HepG2 (cell line): ENCODE measurements around the gene DBNDD1. TPM values are rescaled to one million over a fixed set of nuclear protein-coding genes. Genes with fewer than 3 reads are reported as not detected.

Source experiments
- ARID2 ChIP-seq: sonication (generic); formaldehyde crosslinking; IDR thresholded peaks from 2 replicates; pipeline ENCODE4 v1.8.1; 2022; ENCODE audit warnings: mild to moderate bottlenecking, missing genetic modification reagents, borderline replicate concordance
- FLYWCH1 ChIP-seq: sonication (generic); formaldehyde crosslinking; IDR thresholded peaks from 2 replicates; pipeline ENCODE4 v1.8.1; 2023; ENCODE audit warnings: mild to moderate bottlenecking, missing genetic modification reagents
- FOXA3 ChIP-seq: IDR thresholded peaks from 2 replicates; pipeline ENCODE4 v1.6.1; 2016; ENCODE audit warnings: missing genetic modification reagents, missing compliant biosample characterization
- FOXK2 ChIP-seq: fragments of 450-650 bp; IDR thresholded peaks from 2 replicates; pipeline ENCODE4 v1.6.1; 2016
- HMG20A ChIP-seq: IDR thresholded peaks from 2 replicates; pipeline ENCODE4 v1.6.1; 2016; ENCODE audit warnings: borderline replicate concordance
- KDM4B ChIP-seq: sonication (generic); formaldehyde crosslinking; IDR thresholded peaks from 2 replicates; pipeline ENCODE4 v1.4.0; 2020; ENCODE audit warnings: missing genetic modification reagents
- NR1H2 ChIP-seq: sonication (generic); formaldehyde crosslinking; IDR thresholded peaks from 2 replicates; pipeline ENCODE4 v1.8.1; 2022; ENCODE audit warnings: low read depth, missing genetic modification reagents, borderline replicate concordance
- NR2C2 ChIP-seq: sonication (generic); formaldehyde crosslinking; IDR thresholded peaks from 2 replicates; pipeline ENCODE4 v1.4.0; 2020; ENCODE audit warnings: missing genetic modification reagents, mild to moderate bottlenecking, moderate library complexity, borderline replicate concordance
- NRL ChIP-seq: sonication (generic); formaldehyde crosslinking; IDR thresholded peaks from 2 replicates; pipeline ENCODE4 v1.5.0; 2020; ENCODE audit warnings: missing genetic modification reagents, mild to moderate bottlenecking, moderate library complexity, borderline replicate concordance
- PTBP1 ChIP-seq: fragments of 200-400 bp; formaldehyde crosslinking; IDR thresholded peaks from 2 replicates; pipeline ENCODE4 v1.6.1; 2018; ENCODE audit warnings: low read length, low read depth; ENCODE audit not compliant: poor library complexity, severe bottlenecking
- SNAI1 ChIP-seq: sonication (generic); formaldehyde crosslinking; IDR thresholded peaks from 2 replicates; pipeline ENCODE4 v1.5.0; 2020; ENCODE audit warnings: mild to moderate bottlenecking, missing genetic modification reagents, borderline replicate concordance
- TEAD2 ChIP-seq: sonication (generic); formaldehyde crosslinking; IDR thresholded peaks from 2 replicates; pipeline ENCODE4 v1.9.0; 2021; ENCODE audit warnings: missing genetic modification reagents
- ZNF101 ChIP-seq: sonication (generic); formaldehyde crosslinking; IDR thresholded peaks from 2 replicates; pipeline ENCODE4 v1.4.0; 2020; ENCODE audit warnings: mild to moderate bottlenecking, low read depth, missing genetic modification reagents, borderline replicate concordance
- ZNF343 ChIP-seq: sonication (generic); formaldehyde crosslinking; IDR thresholded peaks from 2 replicates; pipeline ENCODE4 v1.4.0; 2020; ENCODE audit warnings: mild to moderate bottlenecking, missing genetic modification reagents
- ZNF879 ChIP-seq: sonication (generic); formaldehyde crosslinking; IDR thresholded peaks from 2 replicates; pipeline ENCODE4 v1.8.1; 2023; ENCODE audit warnings: missing genetic modification reagents
- polyA plus RNA-seq, 8 experiments: library from polyadenylated mRNA; depleted of rRNA in 3 of 8; stranded (reverse) in 7 of 8; unstranded in 1 of 8; fragments of >200 nt; fragmentation: Illumina TruSeq in 4 of 8; extraction: Trizol in 4 of 8; gene quantifications; 2 replicates each; pipeline versions ENCODE4 v1.2.1 to v1.2.3, GENCODE V29; 2011 to 2016; ENCODE audit warnings: low read depth in 4 of 8, missing spikeins in 1 of 8, mixed read lengths in 1 of 8; ENCODE audit not compliant: insufficient read depth in 1 of 8
- total RNA-seq, 5 experiments: library from RNA; depleted of rRNA; stranded (reverse); fragments of >200 nt; fragmentation: Illumina TruSeq; extraction: Trizol; gene quantifications; 2 replicates each; pipeline ENCODE4 v1.2.3, GENCODE V29; 2016; ENCODE audit warnings: low read depth in 1 of 5
- TF ChIP-seq, protein P1 (sequence below): sonication (generic); formaldehyde crosslinking; conservative IDR thresholded peaks from 2 replicates; pipeline ENCODE4 v1.8.0; 2022; ENCODE audit warnings: mild to moderate bottlenecking, moderate library complexity, missing genetic modification reagents
- TF ChIP-seq, protein P2 (sequence below): IDR thresholded peaks from 2 replicates; pipeline ENCODE4 v1.6.1; 2016; ENCODE audit warnings: control low read depth
- TF ChIP-seq, protein P3 (sequence below): IDR thresholded peaks from 2 replicates; pipeline ENCODE4 v1.6.1; 2016; ENCODE audit warnings: missing biosample characterization, missing genetic modification reagents, low read depth
- TF ChIP-seq, protein P4 (sequence below): fragments of 450-650 bp; IDR thresholded peaks from 2 replicates; pipeline ENCODE4 v1.6.1; 2017
- TF ChIP-seq, protein P5 (sequence below): sonication (generic); formaldehyde crosslinking; IDR thresholded peaks from 2 replicates; pipeline ENCODE4 v1.5.0; 2020; ENCODE audit warnings: missing genetic modification reagents
- TF ChIP-seq, protein P6 (sequence below): sonication (generic); formaldehyde crosslinking; IDR thresholded peaks from 2 replicates; pipeline ENCODE4 v1.8.1; 2023; ENCODE audit warnings: mild to moderate bottlenecking, moderate library complexity, missing genetic modification reagents

The DBNDD1 gene
- total and polyA plus RNA-seq, 2 of the 13 experiments (the other 11 are each of a cell fraction or from before 2014, with no cell fraction given), result 17.0 to 40.4 TPM

DNA sequence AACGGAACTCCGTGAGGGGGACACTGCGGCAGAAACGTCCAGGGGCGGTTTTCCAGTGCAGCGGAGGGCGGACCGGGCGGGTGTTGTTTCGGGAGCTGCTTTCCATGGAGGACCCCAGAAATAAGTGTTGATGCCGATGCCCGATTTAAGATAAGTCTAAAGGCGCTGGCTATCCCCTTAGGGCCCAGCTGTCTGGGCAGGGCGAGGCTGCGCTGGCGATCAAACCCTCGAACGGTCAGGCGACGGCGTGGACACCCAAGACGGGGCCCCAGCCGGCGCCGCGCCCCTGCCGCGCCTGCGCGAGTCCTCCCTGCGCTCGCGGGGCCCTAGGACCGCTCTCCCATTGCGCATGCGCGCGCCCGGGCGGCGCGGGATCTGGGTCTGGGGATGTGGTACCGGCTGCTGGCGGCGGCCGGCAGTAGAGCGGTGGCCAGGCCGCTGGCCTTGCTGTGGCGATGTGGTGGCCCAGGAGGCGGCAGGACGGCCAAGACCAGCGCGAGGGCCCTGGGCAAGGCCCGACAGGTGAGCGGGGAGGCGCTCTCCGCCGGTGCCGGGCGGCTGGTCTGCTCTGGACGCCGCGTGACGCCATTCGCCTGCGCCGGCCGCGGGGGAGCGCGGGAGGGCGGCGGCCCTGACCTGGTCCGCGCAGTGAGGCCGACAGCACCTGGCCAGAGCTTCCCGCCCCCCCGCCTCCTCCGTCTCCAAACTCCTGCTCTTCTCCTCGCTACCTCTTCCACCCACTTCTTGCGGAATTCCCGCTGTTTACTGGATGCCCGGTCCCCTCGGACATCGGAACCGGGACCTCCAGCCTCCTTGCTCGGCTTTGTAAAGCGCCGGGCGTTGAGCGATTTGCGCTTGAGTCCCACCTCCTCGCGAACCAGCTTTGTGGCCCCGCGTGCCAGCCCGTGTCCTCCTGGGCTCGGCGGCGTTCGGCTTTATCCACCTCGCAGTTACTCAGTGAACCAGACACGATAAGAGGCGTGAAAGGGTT lies 46.7 kb downstream of the DBNDD1 start (continued):
- TF ChIP-seq, protein P1, sequence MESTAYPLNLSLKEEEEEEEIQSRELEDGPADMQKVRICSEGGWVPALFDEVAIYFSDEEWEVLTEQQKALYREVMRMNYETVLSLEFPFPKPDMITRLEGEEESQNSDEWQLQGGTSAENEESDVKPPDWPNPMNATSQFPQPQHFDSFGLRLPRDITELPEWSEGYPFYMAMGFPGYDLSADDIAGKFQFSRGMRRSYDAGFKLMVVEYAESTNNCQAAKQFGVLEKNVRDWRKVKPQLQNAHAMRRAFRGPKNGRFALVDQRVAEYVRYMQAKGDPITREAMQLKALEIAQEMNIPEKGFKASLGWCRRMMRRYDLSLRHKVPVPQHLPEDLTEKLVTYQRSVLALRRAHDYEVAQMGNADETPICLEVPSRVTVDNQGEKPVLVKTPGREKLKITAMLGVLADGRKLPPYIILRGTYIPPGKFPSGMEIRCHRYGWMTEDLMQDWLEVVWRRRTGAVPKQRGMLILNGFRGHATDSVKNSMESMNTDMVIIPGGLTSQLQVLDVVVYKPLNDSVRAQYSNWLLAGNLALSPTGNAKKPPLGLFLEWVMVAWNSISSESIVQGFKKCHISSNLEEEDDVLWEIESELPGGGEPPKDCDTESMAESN, result peak; percentile 64
- TF ChIP-seq ZNF879, result peak; percentile 21; the same call in 1 of the 2 replicates
- peak; percentile 74 for TF ChIP-seq NRL
- TF ChIP-seq, protein P2, sequence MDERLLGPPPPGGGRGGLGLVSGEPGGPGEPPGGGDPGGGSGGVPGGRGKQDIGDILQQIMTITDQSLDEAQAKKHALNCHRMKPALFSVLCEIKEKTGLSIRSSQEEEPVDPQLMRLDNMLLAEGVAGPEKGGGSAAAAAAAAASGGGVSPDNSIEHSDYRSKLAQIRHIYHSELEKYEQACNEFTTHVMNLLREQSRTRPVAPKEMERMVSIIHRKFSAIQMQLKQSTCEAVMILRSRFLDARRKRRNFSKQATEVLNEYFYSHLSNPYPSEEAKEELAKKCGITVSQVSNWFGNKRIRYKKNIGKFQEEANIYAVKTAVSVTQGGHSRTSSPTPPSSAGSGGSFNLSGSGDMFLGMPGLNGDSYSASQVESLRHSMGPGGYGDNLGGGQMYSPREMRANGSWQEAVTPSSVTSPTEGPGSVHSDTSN (CRISPR knock-in tag), result no peak
- TF ChIP-seq TEAD2 (CRISPR knock-in tag), result no peak
- TF ChIP-seq ARID2 (CRISPR knock-in tag), result peak; percentile 71; the same call in 1 of the 2 replicates
- TF ChIP-seq HMG20A (CRISPR knock-in tag), result no peak
- TF ChIP-seq NR2C2, result peak; percentile 91
- TF ChIP-seq NR1H2, result peak; percentile 45; the same call in 1 of the 2 replicates
- no peak for TF ChIP-seq PTBP1
- peak; percentile 67; the same call in 1 of the 2 replicates for TF ChIP-seq SNAI1
- TF ChIP-seq, protein P3, sequence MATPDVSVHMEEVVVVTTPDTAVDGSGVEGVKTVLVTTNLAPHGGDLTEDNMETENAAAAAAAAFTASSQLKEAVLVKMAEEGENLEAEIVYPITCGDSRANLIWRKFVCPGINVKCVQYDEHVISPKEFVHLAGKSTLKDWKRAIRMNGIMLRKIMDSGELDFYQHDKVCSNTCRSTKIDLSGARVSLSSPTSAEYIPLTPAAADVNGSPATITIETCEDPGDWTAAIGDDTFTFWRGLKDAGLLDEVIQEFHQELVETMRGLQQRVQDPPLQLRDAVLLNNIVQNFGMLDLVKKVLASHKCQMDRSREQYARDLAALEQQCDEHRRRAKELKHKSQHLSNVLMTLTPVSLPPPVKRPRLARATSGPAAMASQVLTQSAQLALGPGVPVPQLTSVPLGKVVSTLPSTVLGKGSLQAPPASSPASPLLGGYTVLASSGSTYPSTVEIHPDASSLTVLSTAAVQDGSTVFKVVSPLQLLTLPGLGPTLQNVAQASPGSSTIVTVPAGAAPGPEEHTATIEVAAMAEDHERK (CRISPR knock-in tag), result peak; percentile 54; the same call in 1 of the 2 replicates
- TF ChIP-seq ZNF343, result peak; percentile 98
- no peak for TF ChIP-seq KDM4B (CRISPR knock-in tag)
- TF ChIP-seq ZNF101 (CRISPR knock-in tag), result no peak
- TF ChIP-seq, protein P4, sequence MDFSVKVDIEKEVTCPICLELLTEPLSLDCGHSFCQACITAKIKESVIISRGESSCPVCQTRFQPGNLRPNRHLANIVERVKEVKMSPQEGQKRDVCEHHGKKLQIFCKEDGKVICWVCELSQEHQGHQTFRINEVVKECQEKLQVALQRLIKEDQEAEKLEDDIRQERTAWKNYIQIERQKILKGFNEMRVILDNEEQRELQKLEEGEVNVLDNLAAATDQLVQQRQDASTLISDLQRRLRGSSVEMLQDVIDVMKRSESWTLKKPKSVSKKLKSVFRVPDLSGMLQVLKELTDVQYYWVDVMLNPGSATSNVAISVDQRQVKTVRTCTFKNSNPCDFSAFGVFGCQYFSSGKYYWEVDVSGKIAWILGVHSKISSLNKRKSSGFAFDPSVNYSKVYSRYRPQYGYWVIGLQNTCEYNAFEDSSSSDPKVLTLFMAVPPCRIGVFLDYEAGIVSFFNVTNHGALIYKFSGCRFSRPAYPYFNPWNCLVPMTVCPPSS, result no peak
- TF ChIP-seq FOXA3 (CRISPR knock-in tag), result peak; percentile 31; the same call in 1 of the 2 replicates
- TF ChIP-seq, protein P5, sequence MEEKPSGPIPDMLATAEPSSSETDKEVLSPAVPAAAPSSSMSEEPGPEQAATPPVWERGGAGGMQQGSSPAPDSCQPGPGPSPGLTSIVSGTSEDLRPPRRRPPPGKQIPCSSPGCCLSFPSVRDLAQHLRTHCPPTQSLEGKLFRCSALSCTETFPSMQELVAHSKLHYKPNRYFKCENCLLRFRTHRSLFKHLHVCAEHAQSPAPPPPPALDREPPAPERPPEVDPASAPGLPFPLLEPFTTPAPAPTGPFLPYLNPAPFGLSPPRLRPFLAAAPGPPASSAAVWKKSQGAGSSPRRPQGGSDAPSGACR (CRISPR knock-in tag), result peak; percentile 97; the same call in 1 of the 2 replicates
- TF ChIP-seq, protein P6, sequence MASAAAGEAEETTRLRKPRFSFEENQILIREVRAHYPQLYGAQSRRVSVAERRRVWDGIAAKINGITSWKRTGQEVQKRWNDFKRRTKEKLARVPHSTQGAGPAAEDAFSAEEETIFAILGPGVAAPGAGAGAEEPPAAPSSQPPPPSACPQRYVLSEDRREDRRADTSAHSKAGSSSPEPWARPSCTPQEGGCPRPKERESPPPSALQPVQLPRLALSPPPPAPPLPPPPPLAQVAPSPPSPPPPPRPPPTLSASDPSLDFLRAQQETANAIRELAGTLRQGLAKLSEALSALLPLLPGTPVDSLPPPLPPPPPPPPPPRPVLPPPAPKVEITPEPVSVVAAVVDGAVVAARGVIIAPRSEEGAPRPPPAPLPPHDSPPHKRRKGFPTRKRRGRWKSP (CRISPR knock-in tag), result peak; percentile 96
- no peak for TF ChIP-seq FOXK2
- TF ChIP-seq FLYWCH1, result no peak; the same call in 1 of the 2 replicates
